Measurements from ENCODE around the gene MTR.

DNA sequence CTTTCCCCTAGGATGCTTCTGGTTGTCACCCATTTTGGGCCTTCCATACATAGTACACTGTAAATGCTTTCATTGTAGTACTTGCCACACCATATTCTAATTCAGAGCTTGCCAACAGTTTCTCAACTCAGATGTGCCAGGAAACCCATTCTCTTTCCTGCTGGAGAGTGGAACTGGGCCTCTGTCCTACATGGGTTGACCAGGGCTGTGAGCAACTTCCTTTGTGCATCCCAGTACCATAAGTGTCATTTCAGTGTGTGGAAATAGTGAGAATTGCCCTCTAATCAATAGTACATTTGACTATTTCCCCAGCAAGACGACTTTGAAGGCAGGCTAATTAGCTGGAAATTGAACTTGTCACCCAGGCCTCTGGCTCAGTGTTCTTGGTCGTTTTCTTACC lies 74.8 kb downstream of the MTR start:
- TF ChIP-seq OSR1 (CRISPR knock-in tag; IDR thresholded peaks at IDR 0.05) (no peak), ARNTL (CRISPR knock-in tag; IDR thresholded peaks at IDR 0.05; ENCODE audit: borderline replicate concordance, low read depth) (no peak), GLIS3 (CRISPR knock-in tag; IDR thresholded peaks at IDR 0.05) (no peak), PPARA (CRISPR knock-in tag; IDR thresholded peaks at IDR 0.05; ENCODE audit: borderline replicate concordance) (no peak), RARB (CRISPR knock-in tag; IDR thresholded peaks at IDR 0.05) (no peak), SNAI2 (CRISPR knock-in tag; IDR thresholded peaks at IDR 0.05) (no peak), ZFP30 (CRISPR knock-in tag; IDR thresholded peaks at IDR 0.05) (no peak), CREB5 (CRISPR knock-in tag; IDR thresholded peaks at IDR 0.05; ENCODE audit: low read depth) (no peak)

Measured in SK-N-SH treated with all-trans-retinoic acid at 6 μM for 48 hours (cell line).